ENCODE results near the gene NEDD8. TPM values are rescaled to one million over a fixed set of nuclear protein-coding genes. Genes with fewer than 3 reads are reported as not detected.

NEDD8 gene
- total RNA-seq, 1 donor from 2014 or later, result 156 TPM

DNA sequence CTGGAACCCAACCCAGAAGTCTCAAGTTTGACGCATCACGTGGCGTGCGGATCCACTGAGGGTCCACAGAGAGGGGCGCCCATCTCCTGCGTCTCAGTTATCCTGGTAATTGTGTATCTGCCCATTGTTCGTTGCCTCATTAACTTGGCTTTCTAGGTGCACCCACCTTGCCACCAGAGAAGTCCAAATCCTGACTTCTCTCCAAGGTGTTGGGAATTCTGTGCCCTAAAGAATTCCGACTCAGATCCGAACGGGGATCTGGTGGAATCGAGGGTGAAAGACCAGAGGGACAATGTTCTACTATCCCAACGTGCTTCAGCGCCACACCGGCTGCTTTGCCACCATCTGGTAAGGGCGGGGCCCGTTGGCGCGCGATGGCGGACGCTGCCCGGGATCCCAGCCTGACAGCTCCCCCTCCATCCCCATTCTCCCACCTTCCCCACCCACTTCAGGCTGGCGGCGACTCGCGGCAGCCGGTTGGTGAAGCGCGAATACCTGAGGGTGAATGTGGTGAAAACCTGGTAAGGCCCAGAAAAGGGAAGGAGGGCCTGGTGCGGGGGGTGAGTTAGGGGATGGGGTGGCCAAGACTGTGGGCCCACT is 59.8 kb downstream of the NEDD8 start:
- Mint-ChIP-seq H3K4me1 (peaks cover 48% of the 10 kb centered on the region), H3K27me3 (ENCODE audit: low read depth) (no peaks in the 10 kb centered on the region), H3K9me3 (no peaks in the 10 kb centered on the region), H3K36me3 (peaks cover 27% of the 10 kb centered on the region), H3K4me3 (peak overlapping the region; percentile 83), H3K27ac (peak overlapping the region; percentile 94)
- DNase-seq (ENCODE audit: low spot score in 2 of 2, unreplicated experiment in 2 of 2), result no peak
- TF ChIP-seq, protein P1, sequence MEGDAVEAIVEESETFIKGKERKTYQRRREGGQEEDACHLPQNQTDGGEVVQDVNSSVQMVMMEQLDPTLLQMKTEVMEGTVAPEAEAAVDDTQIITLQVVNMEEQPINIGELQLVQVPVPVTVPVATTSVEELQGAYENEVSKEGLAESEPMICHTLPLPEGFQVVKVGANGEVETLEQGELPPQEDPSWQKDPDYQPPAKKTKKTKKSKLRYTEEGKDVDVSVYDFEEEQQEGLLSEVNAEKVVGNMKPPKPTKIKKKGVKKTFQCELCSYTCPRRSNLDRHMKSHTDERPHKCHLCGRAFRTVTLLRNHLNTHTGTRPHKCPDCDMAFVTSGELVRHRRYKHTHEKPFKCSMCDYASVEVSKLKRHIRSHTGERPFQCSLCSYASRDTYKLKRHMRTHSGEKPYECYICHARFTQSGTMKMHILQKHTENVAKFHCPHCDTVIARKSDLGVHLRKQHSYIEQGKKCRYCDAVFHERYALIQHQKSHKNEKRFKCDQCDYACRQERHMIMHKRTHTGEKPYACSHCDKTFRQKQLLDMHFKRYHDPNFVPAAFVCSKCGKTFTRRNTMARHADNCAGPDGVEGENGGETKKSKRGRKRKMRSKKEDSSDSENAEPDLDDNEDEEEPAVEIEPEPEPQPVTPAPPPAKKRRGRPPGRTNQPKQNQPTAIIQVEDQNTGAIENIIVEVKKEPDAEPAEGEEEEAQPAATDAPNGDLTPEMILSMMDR (IDR thresholded peaks at IDR 0.05; ENCODE audit: unreplicated experiment), result no peak

DNA sequence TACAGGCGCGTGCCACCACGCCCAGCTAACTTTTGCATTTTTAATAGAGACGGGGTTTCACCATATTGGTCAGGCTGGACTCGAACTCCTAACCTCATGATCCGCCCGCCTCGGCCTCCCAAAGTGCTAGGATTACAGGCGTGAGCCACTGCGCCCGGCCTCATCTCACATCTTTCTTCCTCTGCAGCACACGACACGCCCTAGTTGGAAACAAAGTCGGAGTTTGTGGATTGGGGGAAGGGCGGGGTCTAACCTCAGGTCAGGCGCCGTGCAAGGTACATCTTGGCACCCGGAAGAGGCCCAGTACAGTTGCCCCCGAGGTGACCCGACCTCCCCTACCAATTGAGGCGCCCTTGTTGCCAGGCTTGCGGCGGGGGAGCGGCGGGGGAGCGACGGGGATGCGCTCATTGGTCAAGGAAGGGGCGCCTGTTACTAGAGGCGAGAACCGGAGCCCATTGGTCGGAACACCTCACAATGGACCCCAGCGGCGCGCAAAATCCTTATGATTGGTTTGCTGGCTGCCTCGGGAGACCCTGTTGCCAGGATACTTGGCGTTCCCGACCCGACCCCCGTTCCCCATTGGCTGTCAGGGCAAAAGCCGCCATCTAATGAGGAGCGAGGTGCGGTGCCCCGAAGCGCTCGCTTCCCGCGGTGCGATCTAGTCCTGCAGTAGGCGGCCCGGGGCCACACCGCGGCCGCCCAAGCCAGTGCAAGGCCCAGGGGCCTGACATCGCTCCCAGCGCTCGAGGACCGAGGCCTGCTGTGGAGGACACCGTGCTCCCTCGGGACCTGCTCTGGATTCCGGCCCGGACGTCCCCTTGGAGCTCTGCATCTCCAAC is 60.5 kb downstream of the NEDD8 start, which contains the start of gene REC8:
TSS of gene REC8 (plus strand) at position 659 of the 839 bp plus-strand sequence. CDS start 473 bp downstream, outside the sequence.
- H3K4me3 Mint-ChIP-seq, result peak within 1 kb of the TSS; percentile 83
- H3K27ac Mint-ChIP-seq, result peak within 1 kb of the TSS; percentile 94
- H3K4me1 Mint-ChIP-seq, result peaks cover 43% of the 10 kb centered on the region
- H3K36me3 Mint-ChIP-seq, result peaks cover 27% of the 10 kb centered on the region
- peak; percentile 86 to 92 for DNase-seq (ENCODE audit: low spot score in 2 of 2, unreplicated experiment in 2 of 2)
- no peaks in the 10 kb centered on the region for H3K27me3 Mint-ChIP-seq (ENCODE audit: low read depth)
- TF ChIP-seq, protein P1 (IDR thresholded peaks at IDR 0.05; ENCODE audit: unreplicated experiment), result no peak
- no peaks in the 10 kb centered on the region for H3K9me3 Mint-ChIP-seq

DNA sequence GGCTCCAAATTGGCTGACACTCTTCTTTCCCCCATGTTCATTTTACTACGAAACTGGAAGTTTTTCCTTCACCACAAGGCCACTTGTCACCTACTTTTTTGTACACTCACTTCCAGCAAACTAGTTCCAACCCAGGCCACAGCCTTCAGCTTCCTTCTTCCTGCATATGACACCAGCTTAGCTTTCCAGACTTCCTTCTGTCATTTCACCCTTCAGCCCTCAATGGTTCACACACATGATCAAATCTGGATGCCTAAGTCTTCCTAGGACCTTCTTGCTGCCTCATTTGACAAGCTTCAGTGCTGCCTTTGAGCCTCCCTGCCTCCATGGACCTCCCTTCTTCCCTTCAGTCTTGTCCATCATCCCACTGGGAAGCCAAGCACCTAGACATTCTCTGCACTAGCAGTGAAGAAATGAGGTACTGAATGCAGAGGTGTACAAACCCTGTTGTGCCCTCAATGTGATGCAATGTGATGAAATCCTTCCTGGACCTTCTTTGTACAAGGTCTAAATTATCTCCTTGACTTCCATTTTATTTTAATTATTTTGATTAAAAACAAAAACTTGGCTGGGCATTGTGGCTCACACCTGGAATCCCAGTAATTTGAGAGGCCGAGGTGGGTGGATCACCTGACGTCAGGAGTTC is 64.6 kb downstream of the NEDD8 start:
- peak overlapping the region; percentile 86 for H3K27ac Mint-ChIP-seq
- H3K27me3 Mint-ChIP-seq (ENCODE audit: low read depth), result no peaks in the 10 kb centered on the region

More for the DNA sequence above, 64.6 kb downstream of the NEDD8 start:
- Mint-ChIP-seq H3K9me3 (no peaks in the 10 kb centered on the region), H3K4me3 (no peak overlapping the region), H3K36me3 (peaks cover 41% of the 10 kb centered on the region), H3K4me1 (peaks cover 39% of the 10 kb centered on the region)
- no peak for DNase-seq (ENCODE audit: low spot score in 2 of 2, unreplicated experiment in 2 of 2)
- TF ChIP-seq, protein P1 (IDR thresholded peaks at IDR 0.05; ENCODE audit: unreplicated experiment), result no peak

Other genes with a start within 250 kb of the NEDD8 start
- gene DHRS4L2, start 243.4 kb downstream of the NEDD8 start, total RNA-seq, result 19.1 to 23.2 TPM (median 22.5 TPM) in 3 replicates
- 1.1 to 1.6 TPM (median 1.4 TPM) in 3 replicates for gene CARMIL3, start 180.4 kb downstream of the NEDD8 start, total RNA-seq
- not detected in 3 replicates for gene CPNE6, start 160.8 kb downstream of the NEDD8 start, total RNA-seq
- 18.9 to 22.2 TPM (median 20.6 TPM) in 3 replicates for gene PCK2, start 138.1 kb downstream of the NEDD8 start, total RNA-seq
- 62.3 to 71.1 TPM (median 63.7 TPM) in 3 replicates for gene DCAF11, start 117.6 kb downstream of the NEDD8 start, total RNA-seq
- 1.5 to 2.0 TPM (median 1.8 TPM) in 3 replicates for gene NRL, start 117.4 kb downstream of the NEDD8 start, total RNA-seq
- 0.75 to 1.5 TPM (median 1.0 TPM) in 3 replicates for gene FITM1, start 101.7 kb downstream of the NEDD8 start, total RNA-seq
- gene PSME1, start 96.2 kb downstream of the NEDD8 start, total RNA-seq, result 148 to 154 TPM (median 154 TPM) in 3 replicates
- gene EMC9, start 90.8 kb downstream of the NEDD8 start, total RNA-seq, result 17.7 to 21.3 TPM (median 21.2 TPM) in 3 replicates
- gene PSME2, start 85.8 kb downstream of the NEDD8 start, total RNA-seq, result 143 to 149 TPM (median 148 TPM) in 3 replicates
- gene RNF31, start 84.9 kb downstream of the NEDD8 start, total RNA-seq, result 90.5 to 96.0 TPM (median 90.5 TPM) in 3 replicates
- 244 to 274 TPM (median 250 TPM) in 3 replicates for gene IRF9, start 71.1 kb downstream of the NEDD8 start, total RNA-seq
- 465 to 486 TPM (median 484 TPM) in 3 replicates for gene REC8, start 60.3 kb downstream of the NEDD8 start, total RNA-seq
- gene IPO4, start 43.6 kb downstream of the NEDD8 start, total RNA-seq, result 38.4 to 43.2 TPM (median 39.3 TPM) in 3 replicates
- 44.9 to 45.8 TPM (median 45.7 TPM) in 3 replicates for gene TM9SF1, start 36.9 kb downstream of the NEDD8 start, total RNA-seq
- gene TSSK4, start 26.7 kb downstream of the NEDD8 start, total RNA-seq, result 0.29 to 0.49 TPM (median 0.31 TPM) in 3 replicates
- gene CHMP4A, start 18.9 kb downstream of the NEDD8 start, total RNA-seq, result 38.4 to 48.0 TPM (median 44.7 TPM) in 3 replicates
- 18.0 to 18.4 TPM (median 18.3 TPM) in 3 replicates for gene MDP1, start 16.3 kb downstream of the NEDD8 start, total RNA-seq
- 72.5 to 78.7 TPM (median 74.1 TPM) in 3 replicates for gene GMPR2, start 562 bp upstream of the NEDD8 start, total RNA-seq
- gene TINF2, start 10.3 kb upstream of the NEDD8 start, total RNA-seq, result 49.1 to 55.2 TPM (median 51.1 TPM) in 3 replicates
- 9.5 to 12.1 TPM (median 10.2 TPM) in 3 replicates for gene TGM1, start 30.8 kb upstream of the NEDD8 start, total RNA-seq
- 28.7 to 34.5 TPM (median 31.2 TPM) in 3 replicates for gene RABGGTA, start 39.2 kb upstream of the NEDD8 start, total RNA-seq
- gene DHRS1, start 67.4 kb upstream of the NEDD8 start, total RNA-seq, result 38.3 to 41.4 TPM (median 39.8 TPM) in 3 replicates
- 27.8 to 30.8 TPM (median 28.8 TPM) in 3 replicates for gene NOP9, start 67.5 kb upstream of the NEDD8 start, total RNA-seq
- not detected in 3 replicates for gene CIDEB, start 75.6 kb upstream of the NEDD8 start, total RNA-seq
- 13.0 to 14.9 TPM (median 14.8 TPM) in 3 replicates for gene LTB4R2, start 77.8 kb upstream of the NEDD8 start, total RNA-seq
- 10.7 to 11.8 TPM (median 11.1 TPM) in 3 replicates for gene LTB4R, start 79.1 kb upstream of the NEDD8 start, total RNA-seq
- 2.8 to 3.4 TPM (median 3.4 TPM) in 3 replicates for gene ADCY4, start 102.7 kb upstream of the NEDD8 start, total RNA-seq
- 1.9 to 2.2 TPM (median 2.0 TPM) in 3 replicates for gene RIPK3, start 107.6 kb upstream of the NEDD8 start, total RNA-seq
- 291 to 298 TPM (median 292 TPM) in 3 replicates for gene NFATC4, start 135.8 kb upstream of the NEDD8 start, total RNA-seq
- 171 to 173 TPM (median 173 TPM) in 3 replicates for gene NYNRIN, start 166.6 kb upstream of the NEDD8 start, total RNA-seq
- gene CBLN3, start 197.3 kb upstream of the NEDD8 start, total RNA-seq, result 3.9 to 5.5 TPM (median 4.8 TPM) in 3 replicates
- 89.2 to 92.2 TPM (median 89.3 TPM) in 3 replicates for gene KHNYN, start 197.6 kb upstream of the NEDD8 start, total RNA-seq
- gene SDR39U1, start 210.4 kb upstream of the NEDD8 start, total RNA-seq, result 56.7 to 69.3 TPM (median 64.2 TPM) in 3 replicates